GM23338 (cell line): ENCODE results near the gene CD300A. TPM values are rescaled to one million over a fixed set of nuclear protein-coding genes. Genes with fewer than 3 reads are reported as not detected.
A peak's percentile ranks its signal among the peaks of the same experiment; 100 is the strongest.

Experiments used
- ATAC-seq: fragments of 200-7000 bp; cut with Tn5 transposase; 3 replicates; pipeline ENCODE4 v1.9.1; 2020
- DNase-seq: peaks from one replicate; pipeline ENCODE4 v3.0.0-alpha.2; 2015; ENCODE audit warnings: low spot score
- H2AFZ ChIP-seq: fragments of 200-600 bp; sonication (generic); 2 replicates; pipeline ENCODE4 v1.8.0; 2016; ENCODE audit warnings: antibody characterized with exemption, mild to moderate bottlenecking, moderate library complexity
- H3F3A ChIP-seq: fragments of 200-600 bp; sonication (generic); replicated peaks from 2 replicates; pipeline ENCODE4 v1.8.0; 2017; ENCODE audit warnings: antibody characterized with exemption, mixed run types, low read depth
- H3K27ac ChIP-seq: fragments of 200-600 bp; sonication (generic); 2 replicates; pipeline ENCODE4 v1.6.1; 2016; ENCODE audit warnings: low read depth
- H3K27me3 ChIP-seq: fragments of 200-600 bp; sonication (generic); 2 replicates; pipeline ENCODE4 v1.8.0; 2016; ENCODE audit warnings: mild to moderate bottlenecking, mixed run types, moderate library complexity; ENCODE audit not compliant: insufficient read depth
- H3K36me3 ChIP-seq: fragments of 200-600 bp; sonication (generic); 2 replicates; pipeline ENCODE4 v1.8.0; 2016; ENCODE audit warnings: mild to moderate bottlenecking; ENCODE audit not compliant: insufficient read depth
- H3K4me1 ChIP-seq: fragments of 200-600 bp; sonication (generic); 2 replicates; pipeline ENCODE4 v1.8.0; 2016; ENCODE audit warnings: mild to moderate bottlenecking, moderate library complexity; ENCODE audit not compliant: insufficient read depth
- H3K4me2 ChIP-seq: fragments of 200-600 bp; sonication (generic); 2 replicates; pipeline ENCODE4 v1.7.1; 2017; ENCODE audit warnings: mixed run types
- H3K4me3 ChIP-seq: fragments of 200-600 bp; sonication (generic); 2 replicates; pipeline ENCODE4 v1.6.1; 2016; ENCODE audit warnings: mixed run types
- H3K79me2 ChIP-seq: fragments of 200-600 bp; sonication (generic); replicated peaks from 2 replicates; pipeline ENCODE4 v1.8.0; 2017; ENCODE audit warnings: mild to moderate bottlenecking; ENCODE audit not compliant: insufficient read depth
- H3K9me2 ChIP-seq: fragments of 200-600 bp; sonication (generic); 2 replicates; pipeline ENCODE4 v1.8.0; 2017; ENCODE audit not compliant: insufficient read depth
- H4K20me1 ChIP-seq: fragments of 200-600 bp; sonication (generic); replicated peaks from 2 replicates; pipeline ENCODE4 v1.8.0; 2017; ENCODE audit warnings: mild to moderate bottlenecking; ENCODE audit not compliant: insufficient read depth
- H3K27ac Mint-ChIP-seq: 2 replicates; pipeline ENCODE4 v1.8.0; 2020; ENCODE audit warnings: inconsistent platforms, mild to moderate bottlenecking, moderate library complexity, mixed read lengths
- H3K27me3 Mint-ChIP-seq: 3 replicates; pipeline ENCODE4 v1.8.0; 2022; ENCODE audit warnings: low read depth, mild to moderate bottlenecking, moderate library complexity, mixed read lengths, inconsistent platforms; ENCODE audit not compliant: insufficient read depth, poor library complexity
- H3K36me3 Mint-ChIP-seq: 3 replicates; pipeline ENCODE4 v1.8.0; 2021; ENCODE audit warnings: low read depth, mild to moderate bottlenecking, inconsistent platforms, moderate library complexity, mixed read lengths
- H3K4me1 Mint-ChIP-seq: 3 replicates; pipeline ENCODE4 v1.8.0; 2020; ENCODE audit warnings: mild to moderate bottlenecking, inconsistent platforms, mixed read lengths
- H3K4me3 Mint-ChIP-seq: 3 replicates; pipeline ENCODE4 v1.8.0; 2021; ENCODE audit warnings: moderate library complexity, mild to moderate bottlenecking, inconsistent platforms, mixed read lengths
- H3K9me3 Mint-ChIP-seq: 3 replicates; pipeline ENCODE4 v1.8.0; 2020; ENCODE audit warnings: moderate library complexity, mild to moderate bottlenecking, inconsistent platforms, mixed read lengths
- CTCF ChIP-seq, 2 experiments: fragments of 200-600 bp in 1 of 2; sonication (generic) in 1 of 2; conservative IDR thresholded peaks; 2 replicates each; pipeline versions ENCODE4 v1.5.1 to v1.6.1; 2016 to 2017; ENCODE audit warnings: antibody characterized with exemption in 2 of 2, low read depth in 2 of 2, mild to moderate bottlenecking in 2 of 2, moderate library complexity in 1 of 2
- ETS1 ChIP-seq: IDR thresholded peaks from 2 replicates; pipeline ENCODE4 v1.6.1; 2016; ENCODE audit warnings: antibody characterized with exemption
- EZH2phosphoT487 ChIP-seq: fragments of 200-600 bp; sonication (generic); IDR thresholded peaks from one replicate; pipeline ENCODE4 v1.8.1; 2018; ENCODE audit warnings: antibody characterized with exemption; ENCODE audit not compliant: unreplicated experiment
- POLR2AphosphoS5 ChIP-seq: IDR thresholded peaks from 2 replicates; pipeline ENCODE4 v1.6.1; 2016; ENCODE audit warnings: antibody characterized with exemption, low read depth
- polyA plus RNA-seq: library from polyadenylated mRNA; unstranded; fragments of >200 nt; fragmentation: Nextera tagmentation; extraction: Ambion mirVana; gene quantifications from 2 replicates; pipeline ENCODE4 v1.2.1, GENCODE V29; 2016
- total RNA-seq: library from RNA; depleted of rRNA; stranded (reverse); fragments of >200 nt; shearing (Covaris generic); gene quantifications from 2 replicates; pipeline ENCODE4 v1.2.3, GENCODE V29; 2014

The CD300A gene
- total and polyA plus RNA-seq, 2 experiments from 2014 or later: 0.37 to 0.45 TPM

- Histone ChIP-seq H3K4me3 (peak overlapping the region; percentile 87), H3K4me1 (peaks cover 20% of the 10 kb centered on the region), H3K27me3 (peaks cover 44% of the 10 kb centered on the region), H3K27ac (no peak overlapping the region), H2AFZ (peak overlapping the region; percentile 43; the same call in 1 of the 2 replicates), H3K79me2 (no peaks in the 10 kb centered on the region; the same call in none of the 2 replicates), H3K36me3 (no peaks in the 10 kb centered on the region), H3F3A (0 out of 2 replicates have a peak, but pooled peaks cover 9% of the 10 kb centered on the region), H3K4me2 (peak overlapping the region; percentile 95), H3K9me2 (no peaks in the 10 kb centered on the region), H4K20me1 (no peaks in the 10 kb centered on the region; the same call in 1 of the 2 replicates)
- Mint-ChIP-seq H3K36me3 (no peaks in the 10 kb centered on the region), H3K9me3 (no peaks in the 10 kb centered on the region; the same call in 2 of the 3 replicates), H3K4me1 (peaks cover 33% of the 10 kb centered on the region), H3K27me3 (peaks cover 37% of the 10 kb centered on the region), H3K27ac (no peak overlapping the region), H3K4me3 (peak overlapping the region; percentile 79)
- DNase-seq: peak; percentile 73
- ATAC-seq: peak; percentile 4
- no peak for TF ChIP-seq EZH2phosphoT487
- TF ChIP-seq POLR2AphosphoS5: peak; percentile 12; the same call in 1 of the 2 replicates
Observed at GRCh38 chr17:74432766-74433391, 33.6 kb upstream of the CD300A start.

- Histone ChIP-seq H3K79me2 (no peaks in the 10 kb centered on the region; the same call in none of the 2 replicates), H3K4me1 (peaks cover 20% of the 10 kb centered on the region), H3K4me2 (peak overlapping the region; percentile 95), H4K20me1 (no peaks in the 10 kb centered on the region; the same call in 1 of the 2 replicates), H3K27me3 (peaks cover 44% of the 10 kb centered on the region), H3K9me2 (no peaks in the 10 kb centered on the region), H2AFZ (no peak overlapping the region), H3K4me3 (peak overlapping the region; percentile 87), H3K36me3 (no peaks in the 10 kb centered on the region), H3K27ac (no peak overlapping the region), H3F3A (0 out of 2 replicates have a peak, but pooled peaks cover 9% of the 10 kb centered on the region)
- H3K27ac Mint-ChIP-seq: peak overlapping the region; percentile 39; the same call in 1 of the 2 replicates
- no peak for TF ChIP-seq ETS1
- peak in 1 of 2 experiments; percentile 24; a peak in 1 of 4 replicates for TF ChIP-seq CTCF (conservative IDR thresholded peaks at IDR 0.05; ENCODE audit: low read depth in 2 of 2)
- DNase-seq (peak; percentile 60), ATAC-seq (peak; percentile 12)
- H3K27me3 Mint-ChIP-seq: peaks cover 37% of the 10 kb centered on the region
- H3K9me3 Mint-ChIP-seq: no peaks in the 10 kb centered on the region; the same call in 2 of the 3 replicates
- H3K4me3 Mint-ChIP-seq: peak overlapping the region; percentile 79
- no peaks in the 10 kb centered on the region for H3K36me3 Mint-ChIP-seq
- peaks cover 29% of the 10 kb centered on the region for H3K4me1 Mint-ChIP-seq
Observed at GRCh38 chr17:74433421-74434121, 32.9 kb upstream of the CD300A start.
